ENCODE measurements around the gene TOMM70. TPM values are rescaled to one million over a fixed set of nuclear protein-coding genes. Genes with fewer than 3 reads are reported as not detected.
"Not testable (repeated sequence)": the region's sequence is repeated elsewhere in the genome, so short reads cannot be mapped to it uniquely, and the experiment has no call there.

Gene TOMM70
- total RNA-seq: 10 to 100 TPM; 36.6 to 39.2 TPM

GRCh38 chr3:100400780-100401673 lies at the start of gene TOMM70, which contains the start of gene LNP1:
TOMM70 (minus strand) TSS chr3:100401089; CDS start chr3:100400949, 140 bp downstream.
LNP1 (plus strand) TSS chr3:100401539; CDS start chr3:100429730, 28,191 bp downstream.
- peak; percentile 91 for ATAC-seq (ENCODE audit: low read depth)
- POLR2A ChIA-PET: interaction anchor here (0.8 to 2.5 kb wide), 20 partner anchors 8 to 588 kb away, joined by 3 to 9 read pairs (median 4); partner anchors contain the start of genes NIT2, TBC1D23, TFG and TMEM45A
- H3K9me3 Mint-ChIP-seq: peaks cover 2% of the 10 kb centered on the region
- H3K4me3 Mint-ChIP-seq: peak within 1 kb of the TSS; percentile 90
- H3K36me3 Mint-ChIP-seq: peaks cover 8% of the 10 kb centered on the region
- peak; percentile 93 for DNase-seq
- peak within 1 kb of the TSS; percentile 95 for H3K27ac Mint-ChIP-seq
- H3K4me1 Mint-ChIP-seq: peaks cover 49% of the 10 kb centered on the region
- no peaks in the 10 kb centered on the region for H3K27me3 Mint-ChIP-seq

GRCh38 chr3:100449214-100449613 lies 48.3 kb upstream of the TOMM70 start:
- DNase-seq (no peak), ATAC-seq (ENCODE audit: low read depth) (no peak)
- POLR2A ChIA-PET: no interaction called here
- no peak overlapping the region for H3K27ac Mint-ChIP-seq
- peaks cover 4% of the 10 kb centered on the region for H3K27me3 Mint-ChIP-seq
- no peaks in the 10 kb centered on the region for H3K4me1 Mint-ChIP-seq
- peaks cover 2% of the 10 kb centered on the region for H3K36me3 Mint-ChIP-seq
- peaks cover 9% of the 10 kb centered on the region for H3K9me3 Mint-ChIP-seq
- no peak overlapping the region for H3K4me3 Mint-ChIP-seq

GRCh38 chr3:100448079-100448478 lies 47.2 kb upstream of the TOMM70 start:
- no peaks in the 10 kb centered on the region for H3K4me1 Mint-ChIP-seq
- peaks cover 6% of the 10 kb centered on the region for H3K27me3 Mint-ChIP-seq
- no peak for ATAC-seq (ENCODE audit: low read depth)
- no peak for DNase-seq
- H3K9me3 Mint-ChIP-seq: peaks cover 11% of the 10 kb centered on the region
- peaks cover 2% of the 10 kb centered on the region for H3K36me3 Mint-ChIP-seq
- H3K4me3 Mint-ChIP-seq: no peak overlapping the region
- POLR2A ChIA-PET: no interaction called here
- no peak overlapping the region for H3K27ac Mint-ChIP-seq

DNA sequence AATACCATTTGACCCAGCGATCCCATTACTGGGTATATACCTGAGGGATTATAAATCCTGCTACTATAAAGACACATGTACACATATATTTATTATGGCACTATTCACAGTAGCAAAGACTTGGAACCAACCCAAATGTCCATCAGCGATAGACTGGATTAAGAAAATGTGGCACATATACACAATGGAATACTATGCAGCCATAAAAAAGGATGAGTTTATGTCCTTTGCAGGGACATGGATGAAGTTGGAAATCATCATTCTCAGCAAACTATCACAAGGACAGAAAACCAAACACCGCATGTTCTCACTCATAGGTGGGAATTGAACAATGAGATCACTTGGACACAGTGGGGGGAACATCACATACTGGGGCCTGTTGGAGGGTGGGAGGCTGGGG lies 46.2 kb upstream of the TOMM70 start:
- not testable (repeated sequence) for H3K36me3 Mint-ChIP-seq, H3K27ac Mint-ChIP-seq

GRCh38 chr3:100443690-100444089 lies 42.8 kb upstream of the TOMM70 start:
- no peak overlapping the region for H3K4me3 Mint-ChIP-seq
- no peak for ATAC-seq (ENCODE audit: low read depth)
- peaks cover 6% of the 10 kb centered on the region for H3K27me3 Mint-ChIP-seq
- peaks cover 9% of the 10 kb centered on the region for H3K4me1 Mint-ChIP-seq
- no peak for DNase-seq
- H3K9me3 Mint-ChIP-seq: peaks cover 11% of the 10 kb centered on the region
- H3K27ac Mint-ChIP-seq: no peak overlapping the region
- POLR2A ChIA-PET: no interaction called here
- H3K36me3 Mint-ChIP-seq: peaks cover 4% of the 10 kb centered on the region

More for the DNA sequence above, 46.2 kb upstream of the TOMM70 start:
- ATAC-seq (ENCODE audit: low read depth); H3K27me3 Mint-ChIP-seq; DNase-seq; H3K4me3 Mint-ChIP-seq; POLR2A ChIA-PET; H3K4me1 Mint-ChIP-seq: not testable (repeated sequence)
- H3K9me3 Mint-ChIP-seq: peaks cover 11% of the 10 kb centered on the region

DNA sequence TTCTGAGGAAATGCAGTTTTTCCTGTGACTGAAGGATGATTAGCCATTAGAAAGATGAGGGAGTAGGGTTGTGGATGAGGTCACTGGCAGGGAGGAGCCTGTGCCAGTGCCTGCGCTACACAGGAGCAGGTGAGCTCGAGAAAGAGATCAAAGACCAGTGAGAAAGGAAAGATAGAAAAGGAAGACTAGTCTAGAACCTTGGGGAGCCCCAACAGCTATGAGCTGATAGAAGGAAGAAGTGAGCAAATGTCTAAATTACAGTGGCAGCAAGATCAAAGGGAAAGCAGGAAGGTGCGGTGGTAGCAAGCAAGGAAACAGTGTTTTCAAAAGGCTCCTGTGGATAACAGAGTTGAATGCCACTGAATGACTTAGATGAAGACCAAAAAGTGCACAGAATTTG lies 40.0 kb upstream of the TOMM70 start:
- Mint-ChIP-seq H3K9me3 (peaks cover 5% of the 10 kb centered on the region), H3K27me3 (peaks cover 4% of the 10 kb centered on the region), H3K27ac (peak overlapping the region; percentile 17), H3K4me1 (peaks cover 9% of the 10 kb centered on the region), H3K4me3 (peak overlapping the region; percentile 62), H3K36me3 (peaks cover 2% of the 10 kb centered on the region)
- no peak for DNase-seq
- peak; percentile 90 for ATAC-seq (ENCODE audit: low read depth)
- POLR2A ChIA-PET: no interaction called here

- H3K9me3 Mint-ChIP-seq: peaks cover 3% of the 10 kb centered on the region
- no peak for DNase-seq
- H3K4me3 Mint-ChIP-seq: no peak overlapping the region
- H3K4me1 Mint-ChIP-seq: peaks cover 9% of the 10 kb centered on the region
- no peak for ATAC-seq (ENCODE audit: low read depth)
- H3K27ac Mint-ChIP-seq: no peak overlapping the region
- H3K36me3 Mint-ChIP-seq: peaks cover 2% of the 10 kb centered on the region
- H3K27me3 Mint-ChIP-seq: no peaks in the 10 kb centered on the region
- POLR2A ChIA-PET: no interaction called here
These were observed 37.7 kb upstream of the TOMM70 start for GRCh38 chr3:100438623-100438974.

DNA sequence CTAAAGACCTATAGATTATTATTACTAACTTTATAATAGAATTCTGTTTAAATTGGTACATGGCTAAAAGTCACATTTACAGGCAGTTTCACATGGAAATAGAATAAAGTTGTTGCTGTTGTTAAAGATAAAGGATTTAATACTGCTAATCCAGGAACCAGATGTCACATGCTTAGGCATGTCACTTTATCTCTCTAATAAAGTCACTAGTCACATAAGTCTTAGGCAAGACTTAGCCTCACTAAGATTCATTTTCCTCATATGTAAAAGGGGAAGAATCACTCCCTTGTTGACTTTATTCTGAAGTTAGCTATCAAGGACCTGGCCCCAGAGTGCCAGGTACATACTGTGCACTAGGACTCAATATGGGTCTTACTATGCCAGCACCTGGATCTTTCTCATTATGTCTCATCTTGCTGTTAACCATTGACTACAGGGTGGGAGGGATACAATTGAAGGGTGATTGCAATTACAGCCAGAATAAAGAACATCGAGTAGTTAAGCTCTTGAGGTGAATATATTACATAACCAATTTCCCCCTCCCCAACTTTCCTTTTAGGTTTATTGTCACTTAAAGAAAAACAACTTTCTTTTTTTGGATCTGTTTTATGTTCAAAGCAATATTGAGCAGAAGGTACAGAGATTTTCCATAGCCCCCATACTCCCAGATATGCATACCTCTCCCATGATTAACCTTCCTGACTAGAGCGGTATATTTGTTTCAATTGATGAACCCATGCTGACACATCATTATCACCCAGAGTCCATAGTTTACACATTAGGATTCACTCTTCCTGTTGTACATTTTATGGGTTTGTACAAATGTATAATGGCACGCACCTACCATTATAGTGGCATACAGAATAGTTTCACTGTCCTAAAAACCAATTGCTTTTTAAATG lies 37.1 kb upstream of the TOMM70 start:
- Mint-ChIP-seq H3K36me3 (peaks cover 2% of the 10 kb centered on the region), H3K9me3 (peaks cover 3% of the 10 kb centered on the region), H3K4me1 (peaks cover 9% of the 10 kb centered on the region), H3K27me3 (no peaks in the 10 kb centered on the region), H3K27ac (no peak overlapping the region), H3K4me3 (no peak overlapping the region)
- ATAC-seq (ENCODE audit: low read depth) (no peak), DNase-seq (no peak)
- POLR2A ChIA-PET: no interaction called here

DNA sequence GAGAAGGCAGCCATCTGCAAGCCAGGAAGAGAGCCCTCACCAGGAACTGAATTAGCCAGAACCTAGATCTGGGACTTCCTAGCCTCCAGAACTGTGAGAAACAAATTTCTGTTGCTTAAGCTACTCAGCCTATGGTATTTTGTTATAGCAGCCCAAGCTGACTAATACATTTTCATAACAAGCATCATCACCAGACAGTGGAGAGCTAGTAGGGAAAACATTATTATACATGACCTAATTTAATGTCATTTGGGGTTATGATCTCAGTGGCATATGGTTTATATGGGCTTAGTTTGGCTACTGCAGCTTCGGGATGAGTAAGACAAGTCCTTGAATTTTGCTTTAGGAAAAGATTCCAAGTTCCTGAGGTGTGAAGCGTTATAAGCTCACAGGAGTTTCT lies 36.1 kb upstream of the TOMM70 start:
- POLR2A ChIA-PET: no interaction called here
- Mint-ChIP-seq H3K36me3 (no peaks in the 10 kb centered on the region), H3K27me3 (no peaks in the 10 kb centered on the region), H3K4me3 (no peak overlapping the region), H3K27ac (no peak overlapping the region), H3K4me1 (peaks cover 9% of the 10 kb centered on the region), H3K9me3 (peaks cover 3% of the 10 kb centered on the region)
- no peak for DNase-seq
- no peak for ATAC-seq (ENCODE audit: low read depth)

GRCh38 chr3:100429187-100429716 lies 28.4 kb upstream of the TOMM70 start:
- no peak for DNase-seq
- Mint-ChIP-seq H3K4me3 (no peak overlapping the region), H3K27ac (no peak overlapping the region), H3K36me3 (no peaks in the 10 kb centered on the region), H3K4me1 (no peaks in the 10 kb centered on the region), H3K9me3 (no peaks in the 10 kb centered on the region), H3K27me3 (peaks cover 10% of the 10 kb centered on the region)
- POLR2A ChIA-PET: no interaction called here
- ATAC-seq (ENCODE audit: low read depth): no peak

DNA sequence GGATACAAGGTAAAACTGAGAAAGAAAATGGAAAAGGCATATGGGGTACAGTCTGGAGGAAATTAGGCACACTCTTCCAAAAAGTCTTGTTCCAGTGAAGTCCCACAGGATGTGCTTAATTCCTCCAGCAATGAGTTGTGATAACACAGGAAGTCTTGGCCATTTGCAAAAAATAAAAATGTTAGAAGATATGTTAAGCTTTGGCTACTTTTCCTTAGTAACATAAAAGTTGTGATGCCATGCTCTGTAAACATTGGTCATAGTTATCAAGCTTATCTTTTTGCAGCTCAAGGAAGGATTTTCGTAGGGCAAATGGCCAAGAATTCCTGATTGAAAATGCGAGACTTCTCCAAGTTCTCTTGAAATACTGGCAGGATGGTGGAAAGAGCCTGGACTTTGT lies 26.8 kb upstream of the TOMM70 start:
- POLR2A ChIA-PET: no interaction called here
- no peak overlapping the region for H3K27ac Mint-ChIP-seq
- H3K36me3 Mint-ChIP-seq: no peaks in the 10 kb centered on the region
- ATAC-seq (ENCODE audit: low read depth): no peak
- H3K9me3 Mint-ChIP-seq: no peaks in the 10 kb centered on the region
- DNase-seq: no peak
- H3K4me3 Mint-ChIP-seq: no peak overlapping the region
- peaks cover 10% of the 10 kb centered on the region for H3K27me3 Mint-ChIP-seq
- H3K4me1 Mint-ChIP-seq: peaks cover 1% of the 10 kb centered on the region

DNA sequence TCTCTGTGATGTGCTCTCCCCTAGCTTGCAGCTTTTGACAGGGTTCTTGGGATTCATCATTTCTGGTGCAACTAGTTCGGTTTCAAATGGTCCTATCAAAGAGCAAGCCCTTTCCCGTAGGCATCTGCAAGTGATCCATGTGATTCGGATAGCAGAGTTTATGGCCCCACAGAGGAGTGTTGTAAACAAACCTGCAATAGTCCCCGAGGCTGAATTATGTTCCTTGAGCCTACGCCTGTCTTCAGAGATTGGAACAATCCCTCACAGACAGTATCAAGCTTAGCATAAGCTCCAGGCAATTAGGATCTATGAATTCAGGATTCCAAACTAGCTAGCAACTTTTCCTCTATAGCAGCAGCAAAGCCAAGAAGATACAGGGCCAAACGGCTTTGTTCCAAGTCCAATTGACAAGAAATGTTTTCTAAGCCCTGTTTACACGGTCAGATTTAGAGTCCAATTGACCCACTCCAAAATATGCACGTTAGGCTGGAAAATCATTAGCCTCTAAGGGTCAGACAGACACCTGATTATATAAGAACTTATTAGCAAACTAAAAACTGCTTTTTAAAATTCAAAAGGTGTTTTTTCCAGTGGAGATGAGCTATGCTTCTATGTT lies 25.3 kb upstream of the TOMM70 start:
- no peak for ATAC-seq (ENCODE audit: low read depth)
- Mint-ChIP-seq H3K27ac (no peak overlapping the region), H3K27me3 (peaks cover 10% of the 10 kb centered on the region), H3K4me3 (no peak overlapping the region), H3K36me3 (no peaks in the 10 kb centered on the region), H3K9me3 (no peaks in the 10 kb centered on the region), H3K4me1 (peaks cover 1% of the 10 kb centered on the region)
- POLR2A ChIA-PET: no interaction called here
- DNase-seq: no peak

- H3K4me1 Mint-ChIP-seq: peaks cover 1% of the 10 kb centered on the region
- no peaks in the 10 kb centered on the region for H3K9me3 Mint-ChIP-seq
- no peak for ATAC-seq (ENCODE audit: low read depth)
- no peaks in the 10 kb centered on the region for H3K36me3 Mint-ChIP-seq
- H3K27ac Mint-ChIP-seq: no peak overlapping the region
- peaks cover 14% of the 10 kb centered on the region for H3K27me3 Mint-ChIP-seq
- DNase-seq: no peak
- POLR2A ChIA-PET: no interaction called here
- H3K4me3 Mint-ChIP-seq: no peak overlapping the region
These were observed 24.4 kb upstream of the TOMM70 start for GRCh38 chr3:100425316-100425715.
